Measurements from ENCODE around the gene SYS1.

SYS1 gene

GRCh38 chr20:45394221-45395113, 31.5 kb downstream of the SYS1 start:
- H3K79me2 ChIP-seq (ENCODE audit: control insufficient read depth, low read length): no peaks in the 10 kb centered on the region

GRCh38 chr20:45395114-45395415, 32.1 kb downstream of the SYS1 start:
- no peak overlapping the region for H3K27ac ChIP-seq (ENCODE audit: low read depth, low read length)
- no peaks in the 10 kb centered on the region for H3F3A ChIP-seq (ENCODE audit: control insufficient read depth, insufficient read depth)
- H3K9me2 ChIP-seq (replicated peaks; ENCODE audit: control insufficient read depth, low read length): no peaks in the 10 kb centered on the region
- no peak for TF ChIP-seq CTCF (IDR thresholded peaks at IDR 0.05; ENCODE audit: low read depth, low read length, poor library complexity, severe bottlenecking)
- TF ChIP-seq EZH2phosphoT487 (IDR thresholded peaks at IDR 0.05; ENCODE audit: borderline replicate concordance, low read length): no peak
- H3K36me3 ChIP-seq (ENCODE audit: control insufficient read depth, low read length): no peaks in the 10 kb centered on the region
- no peaks in the 10 kb centered on the region for H3K27me3 ChIP-seq (ENCODE audit: control insufficient read depth, low read length)
- H3K79me2 ChIP-seq (ENCODE audit: control insufficient read depth, low read length): no peaks in the 10 kb centered on the region
- no peak overlapping the region for H3K4me3 ChIP-seq (ENCODE audit: low read length)
- no peak overlapping the region for H3K4me2 ChIP-seq (ENCODE audit: low read length)
- H3K9me3 ChIP-seq (ENCODE audit: control insufficient read depth, insufficient read depth, low read length): peaks cover 4% of the 10 kb centered on the region
- no peaks in the 10 kb centered on the region for H4K20me1 ChIP-seq (ENCODE audit: control insufficient read depth, insufficient read depth, low read depth, low read length)
- H3K4me1 ChIP-seq (ENCODE audit: control insufficient read depth, low read length): no peaks in the 10 kb centered on the region

More at GRCh38 chr20:45394221-45395113, 31.5 kb downstream of the SYS1 start:
- TF ChIP-seq CTCF (IDR thresholded peaks at IDR 0.05; ENCODE audit: low read depth, low read length, poor library complexity, severe bottlenecking): no peak
- Histone ChIP-seq H3K4me2 (ENCODE audit: low read length) (no peak overlapping the region), H3K4me3 (ENCODE audit: low read length) (no peak overlapping the region), H3K36me3 (ENCODE audit: control insufficient read depth, low read length) (no peaks in the 10 kb centered on the region), H3K27ac (ENCODE audit: low read depth, low read length) (no peak overlapping the region), H3K4me1 (ENCODE audit: control insufficient read depth, low read length) (no peaks in the 10 kb centered on the region), H4K20me1 (ENCODE audit: control insufficient read depth, insufficient read depth, low read depth, low read length) (no peaks in the 10 kb centered on the region), H3F3A (ENCODE audit: control insufficient read depth, insufficient read depth) (no peaks in the 10 kb centered on the region), H3K9me2 (replicated peaks; ENCODE audit: control insufficient read depth, low read length) (no peaks in the 10 kb centered on the region), H3K9me3 (ENCODE audit: control insufficient read depth, insufficient read depth, low read length) (peaks cover 2% of the 10 kb centered on the region; the same call in 1 of the 2 replicates), H3K27me3 (ENCODE audit: control insufficient read depth, low read length) (no peaks in the 10 kb centered on the region)

- H3K36me3 ChIP-seq (ENCODE audit: control insufficient read depth, low read length): no peaks in the 10 kb centered on the region
- no peaks in the 10 kb centered on the region for H3F3A ChIP-seq (ENCODE audit: control insufficient read depth, insufficient read depth)
- H3K79me2 ChIP-seq (ENCODE audit: control insufficient read depth, low read length): no peaks in the 10 kb centered on the region
- TF ChIP-seq EZH2phosphoT487 (IDR thresholded peaks at IDR 0.05; ENCODE audit: borderline replicate concordance, low read length): no peak
- no peak for TF ChIP-seq CTCF (IDR thresholded peaks at IDR 0.05; ENCODE audit: low read depth, low read length, poor library complexity, severe bottlenecking)
- no peak overlapping the region for H3K4me2 ChIP-seq (ENCODE audit: low read length)
- no peaks in the 10 kb centered on the region for H3K9me2 ChIP-seq (replicated peaks; ENCODE audit: control insufficient read depth, low read length)
- H3K27me3 ChIP-seq (ENCODE audit: control insufficient read depth, low read length): no peaks in the 10 kb centered on the region
- no peaks in the 10 kb centered on the region for H3K4me1 ChIP-seq (ENCODE audit: control insufficient read depth, low read length)
- no peak overlapping the region for H3K27ac ChIP-seq (ENCODE audit: low read depth, low read length)
- H3K4me3 ChIP-seq (ENCODE audit: low read length): no peak overlapping the region
- H3K9me3 ChIP-seq (ENCODE audit: control insufficient read depth, insufficient read depth, low read length): peaks cover 24% of the 10 kb centered on the region
- H4K20me1 ChIP-seq (ENCODE audit: control insufficient read depth, insufficient read depth, low read depth, low read length): no peaks in the 10 kb centered on the region
These were observed 36.1 kb downstream of the SYS1 start for GRCh38 chr20:45399018-45399417.
